DOHH2 (cell line): Measurements from ENCODE around the gene SELENON.

Source experiments
- H3F3A ChIP-seq: fragments of 200-600 bp; sonication (generic), shearing (Covaris generic); 2 replicates; pipeline ENCODE4 v1.6.0; 2016; ENCODE audit warnings: antibody characterized with exemption, mild to moderate bottlenecking; ENCODE audit not compliant: control insufficient read depth, insufficient read depth
- H3K27ac ChIP-seq: fragments of 200-600 bp; sonication (generic); 2 replicates; pipeline ENCODE4 v1.5.1; 2014; ENCODE audit warnings: low read depth, mild to moderate bottlenecking, low read length, moderate library complexity
- H3K27me3 ChIP-seq: fragments of 200-600 bp; sonication (generic); 2 replicates; pipeline ENCODE4 v1.6.1; 2014; ENCODE audit warnings: mild to moderate bottlenecking, low read length, mixed read lengths; ENCODE audit not compliant: control insufficient read depth
- H3K36me3 ChIP-seq: fragments of 200-600 bp; sonication (generic); 2 replicates; pipeline ENCODE4 v1.6.1; 2014; ENCODE audit warnings: mild to moderate bottlenecking, low read length, moderate library complexity, mixed read lengths; ENCODE audit not compliant: control insufficient read depth
- H3K4me1 ChIP-seq: fragments of 200-600 bp; sonication (generic); 2 replicates; pipeline ENCODE4 v1.6.1; 2014; ENCODE audit warnings: mild to moderate bottlenecking, low read length, mixed read lengths; ENCODE audit not compliant: control insufficient read depth
- H3K4me2 ChIP-seq: fragments of 200-600 bp; sonication (generic); 2 replicates; pipeline ENCODE4 v1.6.0; 2014; ENCODE audit warnings: mild to moderate bottlenecking, low read length, moderate library complexity
- H3K4me3 ChIP-seq: fragments of 200-600 bp; sonication (generic); 2 replicates; pipeline ENCODE4 v1.5.1; 2014; ENCODE audit warnings: mild to moderate bottlenecking, low read length, mixed read lengths
- H3K79me2 ChIP-seq: fragments of 200-600 bp; sonication (generic); 2 replicates; pipeline ENCODE4 v1.6.1; 2014; ENCODE audit warnings: mild to moderate bottlenecking, low read length, mixed read lengths; ENCODE audit not compliant: control insufficient read depth
- H3K9me2 ChIP-seq: fragments of 200-600 bp; sonication (generic); replicated peaks from 2 replicates; pipeline ENCODE4 v1.6.1; 2014; ENCODE audit warnings: mild to moderate bottlenecking, low read length, mixed read lengths; ENCODE audit not compliant: control insufficient read depth
- H3K9me3 ChIP-seq: fragments of 200-600 bp; sonication (generic); 2 replicates; pipeline ENCODE4 v1.6.1; 2014; ENCODE audit warnings: antibody characterized with exemption, low read length, mixed read lengths; ENCODE audit not compliant: control insufficient read depth, insufficient read depth
- H4K20me1 ChIP-seq: fragments of 200-600 bp; sonication (generic); 2 replicates; pipeline ENCODE4 v1.6.0; 2014; ENCODE audit warnings: low read depth, mild to moderate bottlenecking, antibody characterized with exemption, low read length, moderate library complexity; ENCODE audit not compliant: control insufficient read depth, insufficient read depth
- CTCF ChIP-seq: fragments of 200-600 bp; sonication (generic); IDR thresholded peaks from one replicate; pipeline ENCODE4 v1.5.1; 2014; ENCODE audit warnings: antibody characterized with exemption, mild to moderate bottlenecking, low read depth, low read length; ENCODE audit not compliant: poor library complexity, severe bottlenecking
- EZH2phosphoT487 ChIP-seq: fragments of 200-600 bp; sonication (generic); IDR thresholded peaks from 2 replicates; pipeline ENCODE4 v1.6.1; 2017; ENCODE audit warnings: borderline replicate concordance, mild to moderate bottlenecking, antibody characterized with exemption, low read length, moderate library complexity, mixed read lengths

Gene SELENON

GRCh38 chr1:25792115-25792514 is 7.9 kb upstream of the SELENON start:
- H3K27ac ChIP-seq: no peak overlapping the region
- TF ChIP-seq EZH2phosphoT487 (no peak), CTCF (no peak)
- peaks cover 9% of the 10 kb centered on the region for H3K4me1 ChIP-seq
- H3K4me3 ChIP-seq: no peak overlapping the region
- H3K36me3 ChIP-seq: no peaks in the 10 kb centered on the region
- no peaks in the 10 kb centered on the region for H3F3A ChIP-seq
- H3K27me3 ChIP-seq: peaks cover 27% of the 10 kb centered on the region
- H3K9me3 ChIP-seq: no peaks in the 10 kb centered on the region
- no peaks in the 10 kb centered on the region for H3K79me2 ChIP-seq
- H3K4me2 ChIP-seq: no peak overlapping the region
- no peaks in the 10 kb centered on the region for H4K20me1 ChIP-seq
- H3K9me2 ChIP-seq: no peaks in the 10 kb centered on the region

- Histone ChIP-seq H3K4me1 (peaks cover 14% of the 10 kb centered on the region), H3K79me2 (no peaks in the 10 kb centered on the region), H3K9me3 (no peaks in the 10 kb centered on the region), H3K4me2 (no peak overlapping the region), H3K27ac (no peak overlapping the region), H3K4me3 (no peak overlapping the region), H3K36me3 (no peaks in the 10 kb centered on the region), H3K9me2 (no peaks in the 10 kb centered on the region), H3F3A (no peaks in the 10 kb centered on the region), H3K27me3 (peaks cover 18% of the 10 kb centered on the region), H4K20me1 (no peaks in the 10 kb centered on the region)
- no peak for TF ChIP-seq EZH2phosphoT487
- no peak for TF ChIP-seq CTCF
These were observed 6.3 kb upstream of the SELENON start for GRCh38 chr1:25793585-25794170.

- TF ChIP-seq CTCF: no peak
- TF ChIP-seq EZH2phosphoT487: no peak
- Histone ChIP-seq H3K27ac (no peak overlapping the region), H3K9me2 (no peaks in the 10 kb centered on the region), H3K4me1 (peaks cover 16% of the 10 kb centered on the region), H3F3A (no peaks in the 10 kb centered on the region), H3K4me3 (no peak overlapping the region), H3K27me3 (peaks cover 15% of the 10 kb centered on the region), H3K36me3 (no peaks in the 10 kb centered on the region), H4K20me1 (no peaks in the 10 kb centered on the region), H3K4me2 (no peak overlapping the region), H3K79me2 (no peaks in the 10 kb centered on the region), H3K9me3 (no peaks in the 10 kb centered on the region)
These were observed 5.7 kb upstream of the SELENON start for GRCh38 chr1:25794325-25794724.
